ENCODE measurements around the gene RUNX2.

The RUNX2 gene

DNA sequence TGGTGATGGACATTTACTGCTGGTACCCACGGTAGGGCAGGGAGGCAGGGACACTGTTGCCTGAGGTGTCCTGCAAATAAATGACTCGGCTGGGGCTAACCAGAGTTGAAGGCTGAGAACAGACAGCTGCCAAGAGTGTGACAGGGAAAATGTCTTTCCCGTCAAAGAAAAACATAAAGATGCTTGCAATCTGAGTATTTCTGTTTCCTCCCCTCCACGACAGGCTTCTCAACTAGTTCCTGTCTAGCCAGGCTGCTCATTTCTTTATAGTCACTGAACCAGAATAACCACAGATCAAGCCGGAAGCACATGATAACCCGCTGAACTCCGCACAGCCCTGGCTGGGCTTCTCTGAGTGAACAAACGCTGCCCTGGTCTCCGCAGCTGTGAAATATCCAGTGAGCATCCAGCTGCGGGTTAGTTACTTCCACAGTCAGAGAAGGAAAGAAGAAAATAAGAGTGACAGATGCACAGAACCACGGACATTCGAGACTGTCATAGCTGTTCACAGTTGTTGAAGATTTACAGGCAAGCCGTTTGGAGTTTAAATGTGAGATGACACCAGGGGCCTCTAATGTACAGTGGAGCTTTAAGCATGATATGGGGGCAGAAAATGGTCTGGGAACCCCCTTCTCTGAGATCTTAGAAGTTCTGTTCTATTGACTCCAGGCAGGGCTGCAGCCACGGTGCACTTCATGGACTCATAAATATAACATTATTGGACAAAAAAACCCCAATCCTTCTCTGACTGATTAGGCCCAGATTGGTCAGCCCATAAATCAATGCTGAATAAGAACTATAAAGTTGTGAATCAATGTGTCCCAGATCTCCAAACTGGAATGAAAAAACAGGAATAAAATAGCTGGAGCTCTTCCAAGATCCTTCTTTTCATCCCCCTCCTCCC, 349.5 kb downstream of the RUNX2 start:
- DNase-seq (ENCODE audit: low read depth) = peak; percentile 14

GRCh38 chr6:45678285-45678607, 350.1 kb downstream of the RUNX2 start:
- DNase-seq (ENCODE audit: low read depth) = no peak

DNA sequence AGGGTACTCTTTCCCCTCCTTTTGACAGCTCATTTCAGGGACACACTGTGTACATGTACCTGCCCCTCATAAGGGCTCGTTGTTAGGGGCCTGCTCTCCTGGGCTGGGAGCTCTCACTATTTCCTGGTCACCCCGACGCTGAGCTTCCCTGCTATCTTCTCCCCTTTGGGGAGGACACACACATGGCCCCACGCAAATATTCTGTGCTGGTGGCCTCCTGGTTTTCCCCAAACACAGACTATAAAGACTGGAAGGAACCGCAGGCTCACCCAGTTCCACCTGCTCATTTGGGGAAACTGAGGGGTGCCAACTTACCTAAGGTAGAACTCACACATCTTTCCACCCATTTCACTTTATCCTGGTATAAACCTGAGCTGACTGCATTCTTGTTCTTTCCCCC, 351.0 kb downstream of the RUNX2 start:
- DNase-seq (ENCODE audit: low read depth) = no peak

DNA sequence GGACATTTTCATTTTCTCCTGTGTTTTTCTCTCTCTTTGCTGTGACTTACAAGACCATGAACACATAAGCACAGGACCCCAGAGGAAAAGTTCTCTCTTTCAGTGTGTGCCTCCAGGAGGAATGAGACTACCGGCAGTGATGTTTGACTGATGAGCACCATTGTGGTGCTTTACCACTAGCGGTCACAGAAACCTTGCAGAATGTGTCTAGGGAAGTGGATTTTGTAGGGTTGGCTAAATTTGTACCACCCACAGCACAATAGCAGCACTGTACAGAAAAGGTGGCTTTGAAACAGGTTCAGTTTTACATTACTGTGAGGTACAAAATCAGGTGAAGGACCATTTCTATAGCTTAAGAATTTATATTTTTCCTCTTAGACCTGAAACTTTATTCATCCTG, 351.5 kb downstream of the RUNX2 start:
- DNase-seq (ENCODE audit: low read depth) = no peak

DNA sequence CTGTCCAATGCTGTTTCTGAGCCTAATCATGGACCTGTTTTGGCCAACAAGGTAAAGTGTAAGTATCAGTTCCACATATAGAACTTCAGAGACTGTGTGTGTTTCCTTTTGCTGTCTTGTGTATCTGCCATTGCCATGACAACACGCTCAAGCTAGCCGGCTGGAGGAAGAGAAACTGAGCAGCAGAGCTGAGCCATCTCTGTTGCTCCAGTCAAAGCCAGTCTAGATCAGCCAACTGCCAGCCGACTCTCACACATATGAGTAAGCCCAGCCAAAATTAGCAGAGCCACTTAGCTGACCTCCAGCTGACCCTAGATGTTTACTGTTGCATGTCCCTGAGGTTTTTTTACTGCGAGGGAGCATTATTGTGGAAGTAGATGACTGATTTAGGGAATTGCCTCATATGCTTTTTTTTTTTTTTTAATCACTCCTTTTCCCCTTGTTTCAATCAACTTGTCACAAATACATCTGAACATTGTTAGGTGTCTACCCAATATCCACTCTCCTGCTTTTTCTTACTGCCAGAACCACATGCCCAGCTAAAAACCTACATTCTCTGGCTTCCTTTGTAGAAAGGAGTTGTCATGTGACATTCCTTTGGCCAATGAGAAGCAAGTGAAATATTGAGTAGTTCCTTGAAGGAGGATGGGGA, 353.9 kb downstream of the RUNX2 start:
- DNase-seq (ENCODE audit: low read depth) = no peak

GRCh38 chr6:45684476-45684875, 356.3 kb downstream of the RUNX2 start:
- DNase-seq (ENCODE audit: low read depth) = no peak

- DNase-seq (ENCODE audit: low read depth) = no peak
These were observed 356.9 kb downstream of the RUNX2 start for GRCh38 chr6:45685076-45685475.

GRCh38 chr6:45686841-45687569, 358.9 kb downstream of the RUNX2 start:
- no peak for DNase-seq (ENCODE audit: low read depth)

DNA sequence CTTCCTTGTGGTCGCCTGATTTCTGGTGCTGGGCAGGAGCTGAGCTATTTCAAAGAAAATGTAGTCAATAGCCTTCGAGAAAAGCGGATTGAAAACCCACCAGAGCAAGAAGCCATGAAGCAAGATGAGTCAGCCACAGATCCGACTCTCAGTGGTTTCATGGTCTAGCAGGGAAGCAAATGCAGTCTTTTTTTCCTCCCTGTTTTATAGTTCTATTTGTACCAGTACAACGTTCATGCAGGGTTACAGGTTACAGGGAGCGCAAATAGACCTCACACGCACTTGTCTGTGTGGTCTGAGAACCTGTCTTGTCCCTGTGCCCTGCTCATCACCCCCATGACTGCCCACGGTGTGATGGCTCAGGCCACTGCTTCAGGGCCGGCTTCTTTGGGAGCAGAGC, 359.4 kb downstream of the RUNX2 start:
- no peak for DNase-seq (ENCODE audit: low read depth)

- no peak for DNase-seq (ENCODE audit: low read depth)
These were observed 360.1 kb downstream of the RUNX2 start for GRCh38 chr6:45688180-45688579.

DNA sequence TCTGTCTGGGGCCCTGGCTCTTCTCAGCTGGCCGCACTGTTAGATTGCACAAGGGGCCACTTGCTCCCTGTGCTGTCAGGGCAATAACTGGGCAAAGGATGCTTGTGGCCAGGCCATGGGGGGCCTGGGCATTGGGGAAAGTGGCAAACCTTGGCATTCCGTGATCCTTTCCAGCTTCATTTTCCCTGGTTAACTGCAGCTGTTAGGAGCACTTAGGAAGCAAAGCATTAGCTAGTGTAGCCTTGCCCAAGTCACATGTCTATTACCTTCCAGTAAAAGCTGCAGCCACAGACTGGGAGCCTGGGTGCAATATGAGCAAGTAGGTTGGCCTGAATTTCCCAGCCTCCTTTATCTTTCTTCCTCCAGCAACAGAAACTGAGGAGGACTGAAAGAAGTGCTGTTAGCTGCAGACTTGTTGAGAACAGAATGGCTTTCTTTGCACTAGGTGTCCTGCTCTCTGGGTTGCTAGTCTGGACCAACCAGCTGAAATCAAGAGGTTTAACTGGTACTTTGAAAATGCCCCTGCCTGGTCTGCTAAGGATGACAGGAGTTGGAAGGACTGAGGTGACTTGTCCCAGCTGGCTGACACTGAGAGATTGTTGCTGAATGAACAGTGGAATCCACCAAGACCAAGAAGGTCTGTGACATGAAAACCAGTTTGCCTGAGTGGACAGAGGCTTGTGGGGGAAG, 361.9 kb downstream of the RUNX2 start:
- no peak for DNase-seq (ENCODE audit: low read depth)

DNA sequence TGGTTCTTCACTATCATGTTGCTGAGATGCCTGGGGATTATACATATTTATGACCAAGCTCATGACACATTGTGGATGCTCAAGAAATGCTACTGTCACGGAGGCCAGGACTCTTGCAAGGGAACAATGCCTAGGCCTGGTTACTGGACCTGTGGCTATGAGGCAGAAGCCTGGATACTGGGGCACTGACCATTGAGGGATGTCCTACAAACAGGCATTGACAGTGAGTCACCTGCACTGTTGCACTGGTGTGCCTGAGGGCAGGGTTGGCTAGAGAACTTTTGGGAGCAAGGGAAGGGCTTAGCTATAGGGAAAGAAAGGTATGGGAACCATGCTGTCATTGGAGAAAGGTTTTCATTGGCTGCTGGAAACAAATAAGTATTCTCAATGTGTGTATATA, 362.7 kb downstream of the RUNX2 start:
- DNase-seq (ENCODE audit: low read depth) = no peak

DNA sequence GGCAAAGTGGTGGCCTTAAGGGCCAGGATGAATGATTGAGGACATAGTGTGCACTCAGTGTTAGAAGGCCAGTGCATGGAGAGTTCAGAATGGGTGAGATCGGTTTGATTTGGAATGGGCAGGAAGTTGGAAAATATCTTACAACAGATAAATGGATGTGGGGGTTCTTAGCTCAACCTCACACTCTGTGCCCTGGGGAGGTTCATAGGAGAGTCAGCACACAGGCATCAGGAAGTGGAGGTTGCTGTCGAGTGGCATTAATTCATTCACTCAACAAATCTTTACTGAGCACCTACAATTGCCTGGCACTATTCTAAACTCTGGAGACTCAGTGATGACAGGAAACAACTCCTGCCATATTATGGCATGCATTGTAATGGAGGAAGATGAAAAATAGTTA, 363.3 kb downstream of the RUNX2 start:
- no peak for DNase-seq (ENCODE audit: low read depth)

DNA sequence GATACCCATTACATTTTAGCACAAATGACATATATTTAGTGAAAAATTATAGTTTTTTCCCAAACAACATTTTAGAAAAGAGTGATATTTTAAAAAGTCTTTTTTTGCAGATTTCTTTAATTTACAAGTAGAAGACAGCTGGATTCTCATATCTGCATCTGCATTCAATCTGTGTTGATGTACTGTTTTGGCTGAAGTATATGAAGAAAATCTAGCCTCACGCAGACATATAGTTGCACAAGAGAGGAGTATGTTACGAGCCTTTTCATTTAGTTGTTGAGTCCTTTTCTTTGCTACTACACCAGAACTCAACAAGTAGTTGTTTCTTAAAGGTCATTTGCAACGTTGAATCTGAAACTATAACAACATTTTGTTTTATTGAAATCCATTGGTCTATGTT, 363.9 kb downstream of the RUNX2 start:
- DNase-seq (ENCODE audit: low read depth) = no peak

DNA sequence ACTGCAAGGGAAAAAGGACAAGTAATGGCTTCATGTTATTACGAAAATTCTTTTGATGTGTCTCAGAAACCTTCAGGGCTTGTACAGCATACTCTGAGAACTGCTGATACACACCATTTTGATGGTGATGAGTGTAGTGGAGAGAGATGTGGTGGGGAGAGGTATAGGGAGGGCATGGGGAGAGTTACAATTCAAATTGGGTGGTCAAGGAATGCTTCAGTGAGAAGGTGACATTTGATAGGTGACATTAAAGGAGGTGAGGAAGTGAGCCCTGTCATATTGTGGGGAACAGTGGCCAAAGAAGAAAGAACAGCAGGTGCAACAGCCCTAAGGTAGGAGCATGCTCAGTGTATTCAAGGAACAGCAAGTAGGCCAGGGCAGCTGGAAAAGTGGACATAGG, 368.6 kb downstream of the RUNX2 start:
- DNase-seq (ENCODE audit: low read depth) = no peak

DNA sequence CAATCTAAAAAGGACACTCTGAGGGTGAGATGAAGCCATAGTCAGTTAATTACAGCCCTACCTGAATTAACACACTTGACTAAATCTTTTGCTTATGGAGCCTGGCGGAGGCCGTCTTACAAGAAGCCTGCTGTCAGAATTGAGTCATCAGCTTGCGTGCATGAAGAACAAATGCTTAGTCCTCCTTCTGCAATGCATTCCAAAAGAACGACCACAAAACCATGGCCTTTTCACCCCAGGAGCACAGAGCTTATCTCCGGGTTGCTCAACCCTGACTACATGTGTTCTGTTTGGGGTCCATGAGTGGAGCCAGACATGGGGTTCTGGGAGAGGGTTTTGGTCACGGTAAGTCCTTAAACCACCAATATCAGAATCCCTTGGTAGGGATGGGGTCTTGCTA, 369.5 kb downstream of the RUNX2 start:
- DNase-seq (ENCODE audit: low read depth) = no peak

- DNase-seq (ENCODE audit: low read depth) = no peak
These were observed 369.9 kb downstream of the RUNX2 start for GRCh38 chr6:45698046-45698445.

- DNase-seq (ENCODE audit: low read depth) = no peak
These were observed 371.5 kb downstream of the RUNX2 start for GRCh38 chr6:45699663-45700062.

DNA sequence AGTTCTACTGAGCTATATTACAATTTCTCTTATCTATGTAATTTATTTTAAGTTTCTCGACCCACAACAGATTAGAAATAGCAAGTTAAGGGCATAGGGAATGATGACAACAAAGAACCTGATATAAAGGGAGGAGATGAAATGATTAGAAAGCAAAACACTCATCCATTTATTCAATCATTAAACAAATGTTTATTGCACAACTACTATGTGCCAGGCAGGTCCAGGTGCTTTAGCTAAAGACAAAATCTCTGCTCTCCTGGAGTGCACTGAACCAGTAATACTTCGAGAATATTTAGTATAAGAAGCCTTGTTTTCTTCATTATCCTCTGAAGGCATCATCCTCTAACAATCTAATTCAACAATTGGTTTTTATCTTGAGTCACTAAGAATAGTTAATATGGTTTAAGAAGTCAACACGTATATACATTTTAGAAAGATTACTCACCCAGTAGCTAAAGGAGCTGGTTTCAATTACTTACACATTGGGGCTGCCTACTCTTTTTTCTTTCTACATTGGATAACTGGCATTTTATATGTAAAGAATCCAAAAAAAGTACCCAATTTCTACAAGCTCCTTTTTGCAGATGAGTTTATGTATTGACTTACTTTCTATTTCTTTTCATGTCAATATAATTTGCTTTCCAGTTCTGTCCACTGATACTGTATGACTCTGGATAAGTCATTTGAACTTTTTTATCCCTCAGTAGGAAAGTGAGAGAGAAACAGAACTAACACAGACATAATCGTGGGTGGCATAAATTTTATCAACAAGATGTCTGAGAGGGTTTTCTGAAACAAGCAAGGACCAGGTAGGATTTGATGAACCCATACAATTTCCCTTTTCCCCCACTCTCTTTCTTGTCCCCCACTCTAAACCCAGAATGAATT, 375.0 kb downstream of the RUNX2 start:
- DNase-seq (ENCODE audit: low read depth) = no peak

DNA sequence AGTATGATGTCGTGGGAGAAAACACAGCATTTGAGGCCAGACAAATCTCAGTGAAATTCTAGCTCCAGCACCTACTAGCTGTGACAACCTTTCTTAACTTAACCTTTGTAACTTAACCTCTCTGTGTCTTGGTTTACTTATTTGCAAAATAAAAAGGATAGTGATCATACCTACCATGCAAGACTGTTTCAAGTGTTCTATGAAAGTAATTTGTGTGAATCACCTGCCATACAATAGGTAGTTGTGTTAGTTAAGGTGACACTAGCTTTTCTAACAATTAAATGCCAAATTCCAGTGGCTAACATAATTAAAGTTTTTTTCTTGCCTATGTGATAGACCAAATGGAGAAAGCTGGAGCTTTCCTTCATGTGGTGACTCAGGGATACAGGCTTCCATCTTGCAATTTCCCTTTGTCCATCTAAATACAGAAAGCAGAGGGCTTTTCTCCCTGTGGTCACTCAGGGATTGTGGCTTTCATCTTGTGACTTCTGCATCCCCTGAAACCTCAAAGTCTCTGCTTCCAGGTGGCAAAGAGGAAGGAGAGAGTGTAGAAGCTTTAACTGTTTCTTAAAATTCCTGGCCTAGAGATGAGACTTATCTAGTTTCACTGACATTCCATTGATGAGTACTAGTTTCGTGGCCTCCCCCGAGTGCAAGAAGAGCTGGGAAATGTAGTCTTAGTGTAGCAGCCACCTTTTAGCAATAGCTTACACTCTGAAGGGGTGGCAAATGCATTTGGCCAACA, 376.1 kb downstream of the RUNX2 start:
- DNase-seq (ENCODE audit: low read depth) = no peak

All from activated gamma-delta T cell treated with anti-CD3 and anti-CD28 coated beads, Interleukin-2, amount 50 U/mL, for 16 hours (primary cell).